Measurements from ENCODE around the gene STAG2.
A peak's percentile ranks its signal among the peaks of the same experiment; 100 is the strongest.
"Not testable (repeated sequence)": the region's sequence is repeated elsewhere in the genome, so short reads cannot be mapped to it uniquely, and the experiment has no call there.

Gene STAG2

GRCh38 chrX:123961268-123962005 is at the start of gene STAG2:
Gene STAG2, plus strand, starts transcription at chrX:123961706. Its CDS starts 60,922 bp downstream, at chrX:124022628.
- DNase-seq = peak; percentile 75

DNA sequence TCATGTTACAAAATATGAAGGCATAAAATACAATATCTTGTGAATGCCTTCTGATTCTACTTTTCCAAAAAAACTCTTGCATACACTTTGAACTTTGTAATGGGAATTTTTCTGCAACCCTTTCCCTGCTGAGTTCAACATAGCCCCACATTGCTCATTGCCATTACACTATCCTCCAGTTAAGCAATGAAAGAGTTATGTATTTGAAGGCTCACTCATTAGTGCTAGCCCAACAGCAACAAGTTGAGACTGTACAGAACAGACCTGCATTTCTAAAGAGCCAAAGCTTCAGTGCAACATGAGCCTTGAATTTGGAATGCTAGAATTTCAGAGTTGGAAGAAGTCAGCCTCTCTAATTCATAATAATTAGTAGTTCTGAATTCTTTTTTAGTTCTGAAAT is 44.4 kb upstream of the STAG2 start:
- DNase-seq = peak; percentile 7

DNA sequence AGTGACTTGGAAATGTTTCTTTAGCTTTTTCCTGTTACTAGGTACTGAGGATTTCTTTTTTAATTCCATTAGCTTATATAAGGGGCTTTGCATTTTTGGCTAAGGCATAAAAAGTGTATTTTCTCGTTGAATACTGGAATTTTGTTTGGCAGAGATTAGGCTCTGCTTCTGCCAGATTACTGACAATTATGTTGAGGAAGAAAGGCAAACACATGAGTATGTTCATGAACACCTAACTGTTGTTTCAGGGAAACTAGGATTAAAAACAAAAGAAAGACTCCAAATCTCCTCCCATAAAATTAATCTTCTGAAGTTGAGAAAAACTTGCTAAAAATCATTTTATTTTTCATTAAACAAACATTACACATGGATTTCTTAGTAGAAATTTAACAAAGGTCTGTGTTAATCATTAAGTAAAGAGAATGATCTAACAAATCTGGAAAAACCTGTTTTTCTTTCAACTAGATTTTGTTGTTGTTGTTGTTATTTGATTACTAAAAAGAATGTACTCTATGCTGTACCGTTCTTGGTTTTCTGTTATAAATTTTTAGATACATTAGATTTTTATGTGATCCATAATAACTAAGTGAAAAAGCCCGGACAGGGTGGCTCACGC is 43.3 kb upstream of the STAG2 start:
- no peak for DNase-seq

GRCh38 chrX:123920105-123920785 is 41.3 kb upstream of the STAG2 start:
- DNase-seq = no peak

DNA sequence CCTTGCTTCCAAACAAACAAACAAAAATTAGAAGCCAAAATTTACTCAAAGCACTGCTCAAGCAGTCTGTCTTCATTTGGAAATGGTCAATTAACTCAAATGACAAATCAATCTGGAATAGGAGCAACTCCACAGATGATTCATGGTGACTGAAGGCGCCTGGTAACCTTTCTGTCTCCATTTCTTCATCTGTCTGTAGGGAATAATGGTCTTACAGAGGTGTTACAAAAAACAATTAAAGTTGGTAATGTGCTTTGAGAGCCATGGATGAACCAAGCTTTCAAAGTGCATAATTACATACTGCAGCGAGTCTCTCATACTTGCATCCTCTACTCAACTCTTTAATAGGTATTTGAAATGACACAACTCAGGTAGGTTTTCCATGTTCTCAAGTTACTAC is 38.3 kb upstream of the STAG2 start:
- DNase-seq = no peak

DNA sequence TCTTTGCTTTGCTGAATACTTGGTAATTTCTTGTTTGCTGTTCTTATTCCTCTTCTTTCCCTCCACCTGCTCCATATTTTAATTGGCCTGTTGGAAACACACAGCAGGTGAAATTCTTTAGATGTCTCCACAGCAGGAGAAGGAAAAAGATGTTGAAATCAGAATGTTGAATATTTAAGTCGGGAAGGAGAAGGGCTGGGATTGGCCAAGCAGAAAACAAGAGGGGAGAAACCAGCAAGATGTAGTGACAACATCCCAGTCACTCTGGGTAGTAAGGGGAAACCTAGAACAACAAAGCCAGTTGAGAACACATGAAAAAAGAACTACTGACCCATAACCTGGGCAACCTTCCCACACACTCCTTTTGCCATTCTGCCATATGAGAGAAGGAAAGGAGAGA is 37.3 kb upstream of the STAG2 start:
- no peak for DNase-seq

GRCh38 chrX:123927845-123928244 is 33.7 kb upstream of the STAG2 start:
- DNase-seq = peak; percentile 33

- not testable (repeated sequence) for DNase-seq
Observed at GRCh38 chrX:123932055-123932454, 29.5 kb upstream of the STAG2 start.

DNA sequence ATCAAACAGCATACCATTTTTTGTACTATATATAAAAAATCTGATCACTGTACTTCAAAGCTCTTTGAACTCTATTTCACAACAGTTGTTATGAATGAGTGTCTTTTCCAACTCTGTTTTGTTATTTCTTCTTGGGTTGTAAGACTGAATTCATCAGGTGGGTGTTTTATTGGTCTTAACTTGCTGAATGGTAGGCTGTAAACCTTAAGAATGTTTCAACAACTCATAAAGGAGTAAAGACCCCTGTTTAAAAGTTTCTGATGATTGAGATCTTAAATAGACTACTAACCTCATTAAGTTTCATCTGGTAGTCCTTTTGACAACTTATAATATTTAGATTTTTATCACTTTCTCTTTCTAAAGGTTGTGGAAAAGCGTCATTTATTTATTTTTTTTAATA is 18.4 kb upstream of the STAG2 start:
- no peak for DNase-seq

GRCh38 chrX:123943488-123943887 is 18.0 kb upstream of the STAG2 start:
- DNase-seq = no peak

- no peak for DNase-seq
Observed at GRCh38 chrX:123949846-123950245, 11.7 kb upstream of the STAG2 start.

DNA sequence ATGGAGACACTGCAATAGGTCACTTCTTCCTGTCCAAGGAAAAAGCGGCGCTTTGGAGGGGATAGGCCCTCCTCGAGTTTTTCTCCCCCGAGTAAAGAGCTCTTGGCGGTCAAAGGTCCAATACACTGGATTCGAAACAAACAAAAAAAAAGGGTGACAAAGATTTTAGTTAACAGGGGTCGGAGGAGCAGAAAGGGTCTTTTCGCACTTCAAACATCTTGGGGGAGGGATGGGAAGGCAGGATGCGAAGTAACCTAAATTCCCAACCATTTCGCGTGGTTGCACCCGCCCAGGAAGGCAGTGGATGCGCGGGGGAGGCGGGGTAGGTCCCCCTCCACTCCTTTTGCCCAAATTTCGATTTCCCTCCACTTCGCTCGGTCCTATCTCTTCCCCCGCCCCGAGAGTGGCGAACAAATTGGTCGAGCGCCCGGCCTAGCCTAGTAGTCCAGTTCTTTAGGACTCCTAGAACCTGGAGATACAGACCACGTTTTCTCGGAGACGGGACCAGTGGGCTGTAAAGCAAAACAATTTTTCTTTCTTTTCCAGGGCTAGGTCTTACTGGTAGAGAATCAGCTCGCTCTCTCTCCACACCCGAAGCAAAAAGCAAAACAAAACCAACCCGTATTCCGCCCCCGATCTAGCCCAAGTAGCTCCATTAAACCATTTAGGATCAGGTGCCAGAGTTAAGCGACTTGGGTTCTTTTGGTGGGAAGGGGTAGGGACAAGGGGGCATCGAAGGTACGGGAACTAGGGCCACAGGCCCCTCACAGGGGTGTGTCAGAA is 2.0 kb upstream of the STAG2 start:
- no peak for DNase-seq

- no peak for DNase-seq
Observed at GRCh38 chrX:123960956-123961267, 594 bp upstream of the STAG2 start.

DNA sequence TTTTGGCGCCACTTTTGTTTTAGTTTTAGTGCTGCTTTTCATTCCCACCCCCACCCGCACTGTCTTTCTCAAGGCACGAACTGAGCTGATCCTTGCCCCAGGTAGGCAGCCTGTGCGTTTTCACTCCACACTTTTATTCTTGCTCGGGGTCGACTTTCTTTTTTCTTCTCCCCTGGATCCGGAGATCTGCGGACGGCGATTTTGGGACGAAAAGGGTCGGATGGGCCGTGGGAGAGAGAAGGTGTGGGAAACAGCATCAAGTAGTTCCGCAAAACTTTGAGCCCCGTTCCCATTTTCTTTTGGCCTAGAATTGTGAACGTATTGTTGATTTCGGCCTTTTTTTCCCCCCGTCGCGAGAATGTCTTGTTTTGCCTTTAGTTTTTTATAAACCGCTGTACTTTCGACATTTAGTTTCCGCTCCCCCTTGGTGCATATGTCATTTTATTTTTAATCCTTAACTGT is 531 bp downstream of the STAG2 start:
- DNase-seq = peak; percentile 44

DNA sequence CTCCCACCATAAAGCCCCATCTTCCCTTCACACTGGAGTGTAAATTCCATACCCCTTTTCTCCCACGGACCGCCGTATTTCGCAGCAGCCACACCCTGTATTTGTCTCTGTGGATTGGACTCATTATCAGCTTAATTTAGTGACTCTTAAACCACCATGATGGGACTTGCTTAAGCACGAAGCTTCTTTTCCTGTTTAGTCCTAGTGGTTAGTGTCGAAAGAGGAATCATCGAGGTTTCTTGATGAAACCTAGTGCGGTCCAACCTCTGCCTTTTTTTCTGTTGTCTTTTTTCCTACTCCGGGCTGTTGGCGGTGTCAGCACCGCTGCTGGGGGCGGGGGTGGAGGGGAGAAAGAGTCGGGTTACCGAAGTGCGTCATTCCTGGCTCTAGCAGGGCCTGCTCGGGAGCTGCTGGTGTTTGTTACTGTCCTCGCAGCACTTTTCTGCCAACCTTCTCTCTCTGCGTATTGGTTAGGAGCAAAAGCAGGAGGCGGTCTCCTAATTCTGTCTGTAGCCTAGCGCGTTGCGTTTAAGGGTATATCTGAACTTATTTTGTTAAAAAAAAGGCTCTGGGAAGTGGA is 1.4 kb downstream of the STAG2 start:
- peak; percentile 89 for DNase-seq

DNA sequence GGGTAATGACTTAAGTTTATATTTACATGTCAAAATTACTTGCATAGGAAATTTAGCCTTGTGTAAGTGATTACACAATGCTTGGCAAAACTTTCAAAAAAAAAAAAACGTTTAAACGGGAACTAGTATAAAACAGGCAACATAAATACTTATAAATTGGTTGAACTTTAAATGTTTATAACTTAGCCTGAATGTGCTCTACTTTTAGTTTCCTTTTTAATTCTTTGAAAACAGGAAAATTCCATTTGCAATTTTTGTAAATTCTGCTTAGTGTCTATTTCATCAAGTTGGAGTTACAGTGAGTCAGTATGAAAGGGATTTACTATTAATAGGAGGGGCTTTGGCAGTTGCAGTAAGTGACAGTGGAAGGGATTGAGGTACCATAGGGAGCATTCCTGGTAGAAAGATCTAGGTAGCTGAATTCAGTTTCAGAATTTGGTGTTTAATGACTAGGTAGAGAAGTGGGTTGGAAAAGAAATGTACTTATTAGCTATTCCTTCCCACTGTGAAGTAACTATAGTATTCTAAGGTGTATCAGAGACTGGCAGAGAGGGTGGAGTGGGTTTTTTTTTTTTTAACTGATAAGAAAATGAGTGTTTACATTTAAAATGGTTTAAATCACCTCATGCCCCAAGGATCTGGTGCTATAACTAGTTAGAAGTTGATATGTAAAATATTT is 2.8 kb downstream of the STAG2 start:
- peak; percentile 67 for DNase-seq

GRCh38 chrX:123965712-123966111 is 4.2 kb downstream of the STAG2 start:
- DNase-seq = no peak

GRCh38 chrX:123967497-123967896 is 6.0 kb downstream of the STAG2 start:
- DNase-seq = no peak

- no peak for DNase-seq
Observed at GRCh38 chrX:123968383-123969050, 7.0 kb downstream of the STAG2 start.

DNA sequence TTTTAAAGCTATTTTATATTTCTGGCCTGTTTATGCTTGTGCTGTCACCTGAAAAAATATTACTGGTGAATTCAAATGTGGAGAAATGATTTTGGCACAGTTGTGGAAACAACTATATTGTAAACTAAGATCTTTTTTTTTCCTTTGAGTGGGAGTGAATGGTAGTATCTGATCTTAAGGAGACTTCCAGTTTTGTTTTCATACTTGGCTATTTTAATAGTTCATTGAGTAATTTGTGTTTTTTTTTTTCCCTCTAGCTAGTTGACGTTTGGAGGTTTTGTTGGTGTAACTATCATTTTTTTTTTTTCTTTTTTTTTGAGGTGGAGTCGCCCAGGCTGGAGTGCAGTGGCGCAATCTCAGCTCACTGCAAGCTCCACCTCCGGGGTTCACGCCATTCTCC is 10.5 kb downstream of the STAG2 start:
- DNase-seq = peak; percentile 88

DNA sequence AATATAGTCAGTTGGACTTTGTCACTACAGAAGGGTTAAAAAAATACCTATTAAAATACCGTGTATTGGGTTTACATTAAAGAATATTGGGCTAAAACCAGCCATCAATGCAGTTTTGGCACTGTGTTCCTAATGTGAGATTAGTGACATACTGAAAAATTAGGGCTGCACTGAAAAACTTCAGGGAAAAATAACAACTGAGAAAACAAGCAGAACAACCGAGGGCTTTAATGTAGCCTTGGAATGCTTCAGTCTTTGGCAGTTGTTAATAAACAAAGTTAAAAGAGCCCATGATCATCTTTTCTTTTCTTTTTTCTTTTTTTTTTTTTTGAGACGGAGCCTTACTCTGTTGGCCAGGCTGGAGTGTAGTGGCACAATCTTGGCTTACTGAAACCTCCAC is 12.4 kb downstream of the STAG2 start:
- DNase-seq = no peak

GRCh38 chrX:123975180-123975579 is 13.7 kb downstream of the STAG2 start:
- peak; percentile 24 for DNase-seq
